GM23338 (cell line): ENCODE measurements around the gene HNF1A.

ENCODE experiments used
- EZH2 ChIP-seq: fragments of 200-600 bp; sonication (generic); IDR thresholded peaks from one replicate; pipeline ENCODE4 v1.8.0; 2017; ENCODE audit warnings: antibody characterized with exemption, mild to moderate bottlenecking, low read depth; ENCODE audit not compliant: unreplicated experiment
- TF ChIP-seq, protein P1 (sequence below): IDR thresholded peaks from 2 replicates; pipeline ENCODE4 v1.6.1; 2016; ENCODE audit warnings: antibody characterized with exemption

DNA sequence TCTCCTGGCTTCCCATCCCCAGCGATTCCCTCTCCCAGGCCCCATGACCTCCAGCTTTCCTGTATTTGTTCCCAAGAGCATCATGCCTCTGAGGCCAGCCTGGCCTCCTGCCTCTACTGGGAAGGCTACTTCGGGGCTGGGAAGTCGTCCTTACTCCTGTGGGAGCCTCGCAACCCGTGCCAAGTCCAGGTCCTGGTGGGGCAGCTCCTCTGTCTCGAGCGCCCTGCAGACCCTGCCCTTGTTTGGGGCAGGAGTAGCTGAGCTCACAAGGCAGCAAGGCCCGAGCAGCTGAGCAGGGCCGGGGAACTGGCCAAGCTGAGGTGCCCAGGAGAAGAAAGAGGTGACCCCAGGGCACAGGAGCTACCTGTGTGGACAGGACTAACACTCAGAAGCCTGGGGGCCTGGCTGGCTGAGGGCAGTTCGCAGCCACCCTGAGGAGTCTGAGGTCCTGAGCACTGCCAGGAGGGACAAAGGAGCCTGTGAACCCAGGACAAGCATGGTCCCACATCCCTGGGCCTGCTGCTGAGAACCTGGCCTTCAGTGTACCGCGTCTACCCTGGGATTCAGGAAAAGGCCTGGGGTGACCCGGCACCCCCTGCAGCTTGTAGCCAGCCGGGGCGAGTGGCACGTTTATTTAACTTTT is 23.6 kb downstream of the HNF1A start:
- no peak for TF ChIP-seq EZH2
- TF ChIP-seq, protein P1, sequence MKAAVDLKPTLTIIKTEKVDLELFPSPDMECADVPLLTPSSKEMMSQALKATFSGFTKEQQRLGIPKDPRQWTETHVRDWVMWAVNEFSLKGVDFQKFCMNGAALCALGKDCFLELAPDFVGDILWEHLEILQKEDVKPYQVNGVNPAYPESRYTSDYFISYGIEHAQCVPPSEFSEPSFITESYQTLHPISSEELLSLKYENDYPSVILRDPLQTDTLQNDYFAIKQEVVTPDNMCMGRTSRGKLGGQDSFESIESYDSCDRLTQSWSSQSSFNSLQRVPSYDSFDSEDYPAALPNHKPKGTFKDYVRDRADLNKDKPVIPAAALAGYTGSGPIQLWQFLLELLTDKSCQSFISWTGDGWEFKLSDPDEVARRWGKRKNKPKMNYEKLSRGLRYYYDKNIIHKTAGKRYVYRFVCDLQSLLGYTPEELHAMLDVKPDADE = no peak
